Trophoblast cell (in vitro differentiated cells and primary cell): ENCODE results near the gene BTBD8.

Experiments used
- DNase-seq, 2 donors: peaks; one replicate each; pipeline ENCODE4 v3.0.0-alpha.2; 2016
- H2AFZ ChIP-seq: 2 replicates; pipeline ENCODE4 v1.6.1; 2013; ENCODE audit warnings: low read length, moderate library complexity, mild to moderate bottlenecking; ENCODE audit not compliant: insufficient read depth, poor library complexity
- H2AK5ac ChIP-seq: 2 replicates; pipeline ENCODE4 v1.6.1; 2013; ENCODE audit warnings: mild to moderate bottlenecking, low read length
- H2BK120ac ChIP-seq: 2 replicates; pipeline ENCODE4 v1.6.1; 2013; ENCODE audit warnings: low read length, mild to moderate bottlenecking, moderate library complexity; ENCODE audit not compliant: insufficient read depth, poor library complexity
- H2BK12ac ChIP-seq: 2 replicates; pipeline ENCODE4 v1.6.1; 2013; ENCODE audit warnings: mild to moderate bottlenecking, low read length, moderate library complexity
- H2BK5ac ChIP-seq: 2 replicates; pipeline ENCODE4 v1.6.1; 2013; ENCODE audit warnings: low read length, low read depth, moderate library complexity, mild to moderate bottlenecking; ENCODE audit not compliant: poor library complexity
- H3K14ac ChIP-seq: 2 replicates; pipeline ENCODE4 v1.6.1; 2013; ENCODE audit warnings: mild to moderate bottlenecking, low read length
- H3K18ac ChIP-seq: 2 replicates; pipeline ENCODE4 v1.6.1; 2013; ENCODE audit warnings: mild to moderate bottlenecking, low read length
- H3K23ac ChIP-seq: 2 replicates; pipeline ENCODE4 v1.6.1; 2013; ENCODE audit warnings: low read length
- H3K27ac ChIP-seq: 2 replicates; pipeline ENCODE4 v1.5.1; 2013; ENCODE audit warnings: low read depth, mild to moderate bottlenecking, inconsistent platforms, low read length, moderate library complexity
- H3K27me3 ChIP-seq: 2 replicates; pipeline ENCODE4 v1.6.1; 2013; ENCODE audit warnings: inconsistent platforms, mild to moderate bottlenecking, low read length, moderate library complexity; ENCODE audit not compliant: insufficient read depth
- H3K36me3 ChIP-seq, 2 experiments: 1 replicate in 1 of 2; 2 replicates in 1 of 2; pipeline ENCODE4 v1.6.1; 2013; ENCODE audit warnings: low read length in 2 of 2, mild to moderate bottlenecking in 2 of 2, moderate library complexity in 1 of 2; ENCODE audit not compliant: insufficient read depth in 2 of 2, control insufficient read depth in 1 of 2
- H3K4ac ChIP-seq: 2 replicates; pipeline ENCODE4 v1.6.1; 2013; ENCODE audit warnings: low read depth, mild to moderate bottlenecking, low read length, moderate library complexity
- H3K4me1 ChIP-seq, 2 experiments: 1 replicate in 1 of 2; 2 replicates in 1 of 2; pipeline ENCODE4 v1.6.1; 2013; ENCODE audit warnings: low read length in 2 of 2, mild to moderate bottlenecking in 2 of 2, moderate library complexity in 1 of 2; ENCODE audit not compliant: insufficient read depth in 2 of 2, control insufficient read depth in 1 of 2
- H3K4me2 ChIP-seq: 2 replicates; pipeline ENCODE4 v1.6.1; 2013; ENCODE audit warnings: inconsistent platforms, mild to moderate bottlenecking, low read length, moderate library complexity
- H3K4me3 ChIP-seq: 2 replicates; pipeline ENCODE4 v1.5.1; 2013; ENCODE audit warnings: mild to moderate bottlenecking, low read depth, low read length, inconsistent platforms
- H3K79me1 ChIP-seq: one replicate; pipeline ENCODE4 v1.6.1; 2013; ENCODE audit warnings: low read length
- H3K79me2 ChIP-seq: 2 replicates; pipeline ENCODE4 v1.6.1; 2013; ENCODE audit warnings: low read length, mild to moderate bottlenecking; ENCODE audit not compliant: control insufficient read depth, insufficient read depth, poor library complexity
- H3K9ac ChIP-seq: 2 replicates; pipeline ENCODE4 v1.6.1; 2013; ENCODE audit warnings: mild to moderate bottlenecking, low read length
- H3K9me3 ChIP-seq: 2 replicates; pipeline ENCODE4 v1.6.1; 2013; ENCODE audit warnings: low read depth, mild to moderate bottlenecking, control low read depth, inconsistent platforms, low read length; ENCODE audit not compliant: insufficient read depth
- H4K12ac ChIP-seq: 2 replicates; pipeline ENCODE4 v1.6.1; 2013; ENCODE audit warnings: low read depth, mild to moderate bottlenecking, low read length, moderate library complexity
- H4K8ac ChIP-seq: 2 replicates; pipeline ENCODE4 v1.6.1; 2013; ENCODE audit warnings: low read depth, mild to moderate bottlenecking, low read length, moderate library complexity
- H4K91ac ChIP-seq: one replicate; pipeline ENCODE4 v1.6.1; 2013; ENCODE audit warnings: low read depth, mild to moderate bottlenecking, low read length, moderate library complexity
- WGBS: extraction: QIAGEN DNeasy Blood & Tissue Kit; methylation state at CpG from one replicate; pipeline ENCODE4 v1.1.7; 2013; ENCODE audit warnings: missing lambda C conversion rate; ENCODE audit not compliant: insufficient read length, insufficient coverage; ENCODE audit errors: extremely low coverage; 5-methylcytosine and 5-hydroxymethylcytosine counted together

BTBD8 gene

GRCh38 chr1:92136341-92136740 lies 56.2 kb downstream of the BTBD8 start:
- Histone ChIP-seq H3K36me3 (no peaks in the 10 kb centered on the region), H3K4ac (no peak overlapping the region), H3K27me3 (no peaks in the 10 kb centered on the region), H4K8ac (no peak overlapping the region), H3K9me3 (no peaks in the 10 kb centered on the region), H2BK12ac (no peak overlapping the region), H3K27ac (no peak overlapping the region), H3K9ac (no peak overlapping the region), H4K12ac (no peak overlapping the region), H3K18ac (no peak overlapping the region), H3K4me3 (no peak overlapping the region), H3K4me1 (no peaks in the 10 kb centered on the region), H3K14ac (no peak overlapping the region), H3K79me2 (no peaks in the 10 kb centered on the region), H3K23ac (no peak overlapping the region), H4K91ac (no peak overlapping the region), H2BK5ac (no peak overlapping the region), H3K79me1 (no peaks in the 10 kb centered on the region), H2AK5ac (no peak overlapping the region), H2BK120ac (no peak overlapping the region), H3K4me2 (no peak overlapping the region), H2AFZ (no peak overlapping the region)
- no CpG with 5 or more reads among the region's 2 CpGs for WGBS
- no peak for DNase-seq

- Histone ChIP-seq H3K9me3 (no peaks in the 10 kb centered on the region), H2AFZ (no peak overlapping the region), H3K9ac (no peak overlapping the region), H2BK12ac (no peak overlapping the region), H2AK5ac (no peak overlapping the region), H3K79me1 (no peaks in the 10 kb centered on the region), H3K14ac (no peak overlapping the region), H4K12ac (no peak overlapping the region), H3K23ac (no peak overlapping the region), H2BK120ac (no peak overlapping the region), H3K79me2 (no peaks in the 10 kb centered on the region), H3K4me1 (no peaks in the 10 kb centered on the region), H3K36me3 (no peaks in the 10 kb centered on the region), H4K91ac (no peak overlapping the region), H3K27ac (no peak overlapping the region), H3K18ac (no peak overlapping the region), H3K4ac (no peak overlapping the region), H3K27me3 (no peaks in the 10 kb centered on the region), H4K8ac (no peak overlapping the region), H3K4me3 (no peak overlapping the region), H3K4me2 (no peak overlapping the region), H2BK5ac (no peak overlapping the region)
- DNase-seq = no peak
- no CpG with 5 or more reads among the region's 2 CpGs for WGBS
Observed at GRCh38 chr1:92154934-92155333, 74.8 kb downstream of the BTBD8 start.

- H3K79me1 ChIP-seq = no peaks in the 10 kb centered on the region
- H3K18ac ChIP-seq = no peak overlapping the region
- H2BK12ac ChIP-seq = no peak overlapping the region
- no peak overlapping the region for H2AFZ ChIP-seq
- H3K23ac ChIP-seq = no peak overlapping the region
- H3K79me2 ChIP-seq = no peaks in the 10 kb centered on the region
- no peaks in the 10 kb centered on the region for H3K9me3 ChIP-seq
- H2BK120ac ChIP-seq = no peak overlapping the region
- no peak overlapping the region for H3K4me2 ChIP-seq
- H3K14ac ChIP-seq = no peak overlapping the region
- no CpG with 5 or more reads among the region's 3 CpGs for WGBS
- H3K9ac ChIP-seq = no peak overlapping the region
- H3K4ac ChIP-seq = no peak overlapping the region
- H3K4me1 ChIP-seq = no peaks in the 10 kb centered on the region
- no peak overlapping the region for H2BK5ac ChIP-seq
- no peak for DNase-seq
- H4K91ac ChIP-seq = no peak overlapping the region
- H3K4me3 ChIP-seq = no peak overlapping the region
- no peak overlapping the region for H3K27ac ChIP-seq
- H3K27me3 ChIP-seq = no peaks in the 10 kb centered on the region
- H4K8ac ChIP-seq = no peak overlapping the region
- no peaks in the 10 kb centered on the region for H3K36me3 ChIP-seq
- no peak overlapping the region for H4K12ac ChIP-seq
- no peak overlapping the region for H2AK5ac ChIP-seq
Observed at GRCh38 chr1:92159593-92159992, 79.4 kb downstream of the BTBD8 start.

- H3K4ac ChIP-seq = no peak overlapping the region
- H3K9me3 ChIP-seq = no peaks in the 10 kb centered on the region
- no peaks in the 10 kb centered on the region for H3K36me3 ChIP-seq
- H3K4me3 ChIP-seq = no peak overlapping the region
- no peaks in the 10 kb centered on the region for H3K79me1 ChIP-seq
- H3K14ac ChIP-seq = no peak overlapping the region
- no peak overlapping the region for H3K27ac ChIP-seq
- no peak for DNase-seq
- H3K4me2 ChIP-seq = no peak overlapping the region
- H3K23ac ChIP-seq = no peak overlapping the region
- no peak overlapping the region for H2BK5ac ChIP-seq
- no peak overlapping the region for H4K8ac ChIP-seq
- no CpG with 5 or more reads among the region's 1 CpG for WGBS
- no peak overlapping the region for H3K18ac ChIP-seq
- H2AFZ ChIP-seq = no peak overlapping the region
- no peak overlapping the region for H3K9ac ChIP-seq
- no peaks in the 10 kb centered on the region for H3K4me1 ChIP-seq
- no peak overlapping the region for H4K12ac ChIP-seq
- H3K79me2 ChIP-seq = no peaks in the 10 kb centered on the region
- H2BK120ac ChIP-seq = no peak overlapping the region
- no peak overlapping the region for H2BK12ac ChIP-seq
- H2AK5ac ChIP-seq = no peak overlapping the region
- no peaks in the 10 kb centered on the region for H3K27me3 ChIP-seq
- no peak overlapping the region for H4K91ac ChIP-seq
Observed at GRCh38 chr1:92165389-92165788, 85.2 kb downstream of the BTBD8 start.
